ENCODE results near the gene NPTX2. TPM values are rescaled to one million over a fixed set of nuclear protein-coding genes. Genes with fewer than 3 reads are reported as not detected.

The NPTX2 gene
- total RNA-seq, 1 donor from 2014 or later: 81.2 TPM

- H3K4me1 Mint-ChIP-seq (ENCODE audit: low read depth, unreplicated experiment): peaks cover 6% of the 10 kb centered on the region
- no peak overlapping the region for H3K4me3 Mint-ChIP-seq (ENCODE audit: unreplicated experiment)
- no peak for TF ChIP-seq CTCF (IDR thresholded peaks at IDR 0.05; ENCODE audit: partially characterized antibody, unreplicated experiment)
- H3K27ac Mint-ChIP-seq (ENCODE audit: unreplicated experiment): no peak overlapping the region
- peaks cover 8% of the 10 kb centered on the region for H3K9me3 Mint-ChIP-seq (ENCODE audit: unreplicated experiment)
- no peak for DNase-seq
- peaks cover 4% of the 10 kb centered on the region for H3K27me3 Mint-ChIP-seq (ENCODE audit: unreplicated experiment)
- peaks cover 9% of the 10 kb centered on the region for H3K36me3 Mint-ChIP-seq (ENCODE audit: unreplicated experiment)
Measured at GRCh38 chr7:98674461-98674860, 57.4 kb downstream of the NPTX2 start.

GRCh38 chr7:98674881-98675280 lies 57.8 kb downstream of the NPTX2 start:
- no peak overlapping the region for H3K27ac Mint-ChIP-seq (ENCODE audit: unreplicated experiment)
- DNase-seq: no peak
- H3K27me3 Mint-ChIP-seq (ENCODE audit: unreplicated experiment): peaks cover 4% of the 10 kb centered on the region
- peaks cover 2% of the 10 kb centered on the region for H3K4me1 Mint-ChIP-seq (ENCODE audit: low read depth, unreplicated experiment)
- no peak overlapping the region for H3K4me3 Mint-ChIP-seq (ENCODE audit: unreplicated experiment)
- H3K9me3 Mint-ChIP-seq (ENCODE audit: unreplicated experiment): peaks cover 6% of the 10 kb centered on the region
- TF ChIP-seq CTCF (IDR thresholded peaks at IDR 0.05; ENCODE audit: partially characterized antibody, unreplicated experiment): no peak
- H3K36me3 Mint-ChIP-seq (ENCODE audit: unreplicated experiment): peaks cover 9% of the 10 kb centered on the region

GRCh38 chr7:98678215-98678614 lies 61.1 kb downstream of the NPTX2 start:
- no peak overlapping the region for H3K4me3 Mint-ChIP-seq (ENCODE audit: unreplicated experiment)
- DNase-seq: no peak
- no peak overlapping the region for H3K27ac Mint-ChIP-seq (ENCODE audit: unreplicated experiment)
- no peaks in the 10 kb centered on the region for H3K27me3 Mint-ChIP-seq (ENCODE audit: unreplicated experiment)
- H3K9me3 Mint-ChIP-seq (ENCODE audit: unreplicated experiment): no peaks in the 10 kb centered on the region
- H3K4me1 Mint-ChIP-seq (ENCODE audit: low read depth, unreplicated experiment): peaks cover 9% of the 10 kb centered on the region
- H3K36me3 Mint-ChIP-seq (ENCODE audit: unreplicated experiment): peaks cover 4% of the 10 kb centered on the region
- TF ChIP-seq CTCF (IDR thresholded peaks at IDR 0.05; ENCODE audit: partially characterized antibody, unreplicated experiment): no peak

Other genes with a start within 250 kb of the NPTX2 start
- 0.66 TPM for gene BAIAP2L1, start 216.2 kb upstream of the NPTX2 start, total RNA-seq (ENCODE audit: unreplicated experiment)